ENCODE data around the gene ZER1. TPM values are rescaled to one million over a fixed set of nuclear protein-coding genes. Genes with fewer than 3 reads are reported as not detected.

ZER1 gene
- total RNA-seq, 8 experiments from 2014 or later, result 17.8 to 35.1 (median 24.5) TPM

DNA sequence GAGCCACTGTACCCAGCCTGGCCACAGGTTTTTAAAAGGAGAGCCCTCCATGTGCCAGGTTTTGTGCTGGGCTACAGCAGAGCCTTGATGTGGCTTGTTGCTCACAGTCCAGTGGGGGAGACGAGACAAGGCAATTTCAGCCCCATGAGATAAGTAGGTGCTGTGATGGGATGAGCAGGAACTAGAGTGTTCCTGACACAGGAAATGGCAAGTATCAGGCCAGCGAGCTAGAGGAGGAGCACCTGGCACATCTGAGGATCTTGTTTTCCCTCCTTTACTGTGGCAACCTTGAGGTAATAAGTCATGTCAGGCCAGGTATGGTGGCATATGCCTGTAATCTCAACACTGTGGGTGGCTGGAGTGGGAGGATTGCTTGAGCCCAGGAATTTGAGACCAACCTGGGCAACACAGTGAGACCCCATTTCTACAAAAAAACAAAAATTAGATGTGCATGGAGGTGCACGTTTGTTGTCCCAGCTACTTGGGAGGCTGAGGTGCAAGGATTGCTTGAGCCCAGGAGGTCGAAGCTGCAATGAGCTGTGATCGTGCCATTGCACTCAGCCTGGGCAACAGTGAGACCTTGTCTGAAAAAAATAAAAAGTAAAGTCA is 44.0 kb downstream of the ZER1 start:
- Histone ChIP-seq H3K27ac (no peak overlapping the region), H3K4me1 (replicated peaks in 1 of 2) (peaks cover 0 to 10% of the 10 kb centered on the region in 2 donors), H3K4me3 (no peak overlapping the region)
- WGBS, 10 experiments, result 63 to 100% (median 92%) methylated on average over 1 to 4 of the region's 5 CpGs; no CpG with 5 or more reads in 2 of the 10 experiments
- in situ Hi-C loops (cut with MboI; ENCODE audit: low pct_unique_long_range_greater_than_20kb in 2 of 9, low sequenced_read_pairs in 9 of 9, unreplicated experiment in 9 of 9), result no loop called here
- ATAC-seq (replicated peaks in 6 of 8), result no peak

DNA sequence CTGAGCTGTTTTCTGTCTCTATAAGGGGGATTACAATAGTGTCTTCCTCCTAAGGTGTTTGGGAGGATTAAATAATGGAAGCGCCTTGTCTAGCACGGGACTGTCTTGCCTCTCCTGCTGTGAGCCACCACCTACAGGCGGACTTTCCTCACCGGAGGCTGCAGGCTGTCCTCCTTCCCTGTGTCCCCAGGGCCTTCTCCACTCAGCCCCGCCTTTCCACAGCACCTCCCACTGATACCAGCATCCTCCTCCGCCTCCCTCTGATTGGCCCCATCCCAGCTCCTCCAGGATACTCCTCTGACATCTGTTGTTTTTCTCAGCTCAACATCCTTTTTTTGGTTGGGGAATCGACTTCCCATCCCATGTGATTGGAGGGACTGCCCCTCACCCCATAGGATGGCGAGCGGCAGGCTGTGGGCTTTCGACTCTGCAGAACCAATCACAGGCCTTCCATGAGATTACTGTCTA is 46.9 kb downstream of the ZER1 start:
- in situ Hi-C loops (cut with MboI; ENCODE audit: low pct_unique_long_range_greater_than_20kb in 2 of 9, low sequenced_read_pairs in 9 of 9, unreplicated experiment in 9 of 9), result no loop called here
- Histone ChIP-seq H3K4me1 (replicated peaks in 1 of 2) (peaks cover 0 to 10% of the 10 kb centered on the region in 2 donors), H3K27ac (no peak overlapping the region), H3K4me3 (peak overlapping the region; percentile 32 to 50 (median 40))
- 0 to 61% (median 45%) methylated on average over 1 to 7 of the region's 10 CpGs; no CpG with 5 or more reads in 4 of the 10 experiments for WGBS, 10 experiments
- peak in 6 of 8 experiments; percentile 5 to 57 (median 39) for ATAC-seq (replicated peaks in 6 of 8)

DNA sequence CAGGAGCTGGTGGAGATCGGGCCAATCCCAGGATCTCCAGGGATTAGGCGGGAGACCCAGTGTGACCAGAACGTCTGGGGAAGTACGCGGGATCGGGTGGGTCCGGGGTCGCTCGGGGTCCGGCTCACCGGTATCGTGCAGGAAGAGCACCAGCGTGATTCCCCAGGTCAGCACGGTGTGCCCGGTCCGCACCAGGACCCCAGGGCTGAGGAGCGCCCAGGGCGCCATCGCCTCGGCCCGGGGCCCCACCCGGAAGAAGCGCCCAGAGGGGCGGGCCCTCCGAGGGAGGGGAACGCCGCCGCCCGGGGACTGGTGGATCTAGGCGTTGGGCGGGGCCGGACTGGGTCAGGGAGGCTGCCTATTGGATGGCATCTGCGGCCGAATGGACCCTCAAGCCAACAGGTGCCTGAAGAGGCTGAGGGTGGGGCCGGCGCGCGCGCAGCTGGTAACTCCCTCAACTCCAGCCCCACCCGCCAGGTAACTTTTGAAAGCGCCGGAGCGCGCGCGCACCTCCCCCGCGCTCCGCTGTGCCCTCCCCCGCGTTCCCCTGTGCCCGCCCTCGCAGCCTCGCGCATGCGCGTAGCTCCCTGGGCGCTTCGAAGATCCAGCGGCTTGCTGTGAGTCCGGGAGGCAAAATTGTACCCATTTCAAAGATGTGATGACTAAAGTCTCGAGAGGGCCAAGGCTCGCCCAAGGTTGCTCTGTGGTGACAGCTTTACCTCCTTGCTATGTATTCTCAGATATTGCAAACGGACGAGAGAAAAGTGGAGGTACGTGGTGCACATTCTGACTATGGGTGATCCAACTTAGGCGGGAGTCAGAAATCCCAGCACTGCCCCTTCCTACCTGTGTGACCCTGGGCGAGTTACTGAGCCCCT is 47.6 kb downstream of the ZER1 start, which contains the start of gene ZDHHC12:
Gene ZDHHC12, minus strand, starts transcription at position 262 of the 878 bp plus-strand sequence. Its CDS starts 34 bp downstream, at position 228.
- WGBS, 10 experiments, result 0 to 40% (median 5%) methylated on average over 2 to 9 of the region's 68 CpGs; no CpG with 5 or more reads in 4 of the 10 experiments
- peaks cover 0 to 10% of the 10 kb centered on the region in 2 donors for H3K4me1 ChIP-seq (replicated peaks in 1 of 2)
- in situ Hi-C loops (cut with MboI; ENCODE audit: low pct_unique_long_range_greater_than_20kb in 2 of 9, low sequenced_read_pairs in 9 of 9, unreplicated experiment in 9 of 9), result no loop called here
- H3K27ac ChIP-seq, result no peak within 1 kb of the TSS
- ATAC-seq (replicated peaks in 6 of 8), result peak; percentile 86 to 95 (median 90)
- H3K4me3 ChIP-seq, result peak within 1 kb of the TSS; percentile 32 to 50 (median 40)

DNA sequence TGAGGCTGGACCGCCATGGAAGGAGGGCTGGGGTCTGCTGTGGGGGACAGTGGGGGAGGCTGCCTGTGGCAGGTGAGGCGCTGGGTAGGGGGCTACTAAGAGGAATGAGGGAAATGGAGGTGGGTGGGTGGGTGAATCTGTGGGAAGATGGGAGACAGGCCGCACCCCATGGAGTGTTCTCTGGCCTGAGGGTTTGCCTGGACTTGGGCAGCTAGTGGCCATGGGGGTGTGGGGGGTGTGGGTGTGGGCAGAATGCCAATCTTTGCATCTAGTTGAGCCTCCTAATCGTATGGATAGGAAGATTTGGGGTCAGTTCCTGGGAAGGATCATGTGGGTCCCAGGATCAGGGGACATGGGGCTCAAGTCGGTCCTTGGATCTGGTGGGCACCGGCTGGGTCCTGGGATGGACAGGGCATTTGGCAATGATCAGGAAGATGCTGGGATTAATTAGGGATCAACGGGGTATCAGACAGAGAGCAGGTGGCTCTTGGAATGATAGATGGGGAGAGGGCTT is 48.3 kb downstream of the ZER1 start:
- Histone ChIP-seq H3K4me3 (peak overlapping the region; percentile 32 to 50 (median 40)), H3K4me1 (replicated peaks in 1 of 2) (peaks cover 0 to 10% of the 10 kb centered on the region in 2 donors), H3K27ac (no peak overlapping the region)
- in situ Hi-C loops (cut with MboI; ENCODE audit: low pct_unique_long_range_greater_than_20kb in 2 of 9, low sequenced_read_pairs in 9 of 9, unreplicated experiment in 9 of 9), result no loop called here
- no peak for ATAC-seq (replicated peaks in 6 of 8)
- 0 to 36% (median 5%) methylated on average over 1 to 3 of the region's 7 CpGs; no CpG with 5 or more reads in 6 of the 10 experiments for WGBS, 10 experiments

DNA sequence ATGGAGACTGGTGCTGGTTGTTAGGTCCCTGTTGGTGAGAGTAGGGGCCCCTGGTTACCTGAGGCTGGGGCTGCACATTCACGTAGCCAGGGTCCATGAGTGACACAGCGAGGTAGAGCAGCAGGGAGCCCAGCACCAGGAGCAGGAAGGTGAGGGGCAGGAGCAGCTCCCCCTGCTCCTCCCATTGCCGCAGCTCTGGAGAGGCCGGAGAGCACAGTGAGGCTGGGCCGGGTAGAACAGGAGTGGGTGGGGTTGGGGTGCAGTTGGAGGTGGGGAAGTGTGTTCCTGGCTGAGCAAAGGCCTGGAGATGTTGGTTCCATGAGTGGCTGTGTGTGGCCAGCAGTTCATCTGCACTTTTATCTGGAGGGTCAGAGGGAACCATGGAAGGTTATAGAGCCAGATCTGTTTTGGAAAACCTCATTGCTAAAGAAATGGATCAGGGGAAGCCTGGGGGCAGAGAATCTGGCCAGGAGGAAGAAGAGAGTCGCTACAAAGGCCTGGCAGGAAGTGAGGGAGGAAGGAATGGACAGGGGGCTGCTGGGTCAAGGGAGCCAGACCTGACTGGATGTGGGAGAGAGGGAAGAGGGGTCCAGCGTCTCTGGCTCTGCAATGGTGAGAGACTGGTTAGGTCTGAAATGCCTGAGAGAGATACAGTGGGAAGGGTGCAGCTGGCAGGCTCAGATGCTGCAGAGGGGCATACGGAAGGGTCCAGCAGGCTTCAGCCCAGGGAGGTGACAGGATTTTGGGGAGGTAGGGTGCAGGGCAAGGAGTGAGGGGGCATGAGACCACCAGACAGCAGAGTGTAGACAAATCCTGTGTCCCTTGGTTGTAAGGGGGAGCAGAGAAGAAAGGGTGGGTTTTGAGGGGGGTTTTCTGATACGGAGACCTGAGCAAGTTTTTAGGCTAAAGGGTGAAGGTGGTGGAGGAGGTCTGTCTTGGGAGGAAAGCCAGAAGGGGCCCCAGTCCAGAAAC is 49.1 kb downstream of the ZER1 start:
- WGBS, 10 experiments, result 40 to 100% (median 62%) methylated on average over 1 to 3 of the region's 9 CpGs; no CpG with 5 or more reads in 3 of the 10 experiments
- Histone ChIP-seq H3K4me1 (replicated peaks in 1 of 2) (peaks cover 0 to 10% of the 10 kb centered on the region in 2 donors), H3K4me3 (no peak overlapping the region), H3K27ac (no peak overlapping the region)
- ATAC-seq (replicated peaks in 6 of 8), result no peak
- in situ Hi-C loops (cut with MboI; ENCODE audit: low pct_unique_long_range_greater_than_20kb in 2 of 9, low sequenced_read_pairs in 9 of 9, unreplicated experiment in 9 of 9), result no loop called here

DNA sequence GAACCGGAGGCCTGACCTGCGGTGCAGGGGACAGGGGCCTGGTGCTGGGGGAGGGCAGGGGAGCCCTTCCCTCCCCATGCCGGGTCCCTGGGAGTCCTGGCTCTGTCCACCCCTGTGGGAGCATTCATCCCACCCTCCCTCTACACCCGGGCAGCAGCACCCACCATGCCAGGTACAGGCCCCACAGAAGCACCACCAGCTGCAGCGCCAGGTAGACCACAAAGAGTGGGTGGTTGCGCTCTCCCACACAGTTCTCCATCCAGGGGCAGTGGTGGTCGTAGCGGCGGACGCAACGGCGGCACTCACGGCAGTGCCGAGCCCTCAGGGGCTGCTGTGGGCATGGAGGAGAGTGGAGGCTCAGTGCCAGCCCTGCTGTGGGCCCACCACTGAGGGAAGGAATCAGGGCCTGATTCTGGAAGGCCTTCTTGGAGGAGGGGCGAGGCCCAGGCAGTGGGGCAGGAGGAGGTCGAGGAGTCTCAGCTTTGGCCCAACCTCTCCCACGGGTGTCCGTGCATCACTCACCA is 50.2 kb downstream of the ZER1 start:
- H3K4me1 ChIP-seq (replicated peaks in 1 of 2), result peaks cover 0 to 10% of the 10 kb centered on the region in 2 donors
- ATAC-seq (replicated peaks in 6 of 8), result no peak
- in situ Hi-C loops (cut with MboI; ENCODE audit: low pct_unique_long_range_greater_than_20kb in 2 of 9, low sequenced_read_pairs in 9 of 9, unreplicated experiment in 9 of 9), result no loop called here
- H3K4me3 ChIP-seq, result no peak overlapping the region
- no peak overlapping the region for H3K27ac ChIP-seq
- 100% methylated on average over 1 of the region's 18 CpGs; no CpG with 5 or more reads in 9 of the 10 experiments for WGBS, 10 experiments

DNA sequence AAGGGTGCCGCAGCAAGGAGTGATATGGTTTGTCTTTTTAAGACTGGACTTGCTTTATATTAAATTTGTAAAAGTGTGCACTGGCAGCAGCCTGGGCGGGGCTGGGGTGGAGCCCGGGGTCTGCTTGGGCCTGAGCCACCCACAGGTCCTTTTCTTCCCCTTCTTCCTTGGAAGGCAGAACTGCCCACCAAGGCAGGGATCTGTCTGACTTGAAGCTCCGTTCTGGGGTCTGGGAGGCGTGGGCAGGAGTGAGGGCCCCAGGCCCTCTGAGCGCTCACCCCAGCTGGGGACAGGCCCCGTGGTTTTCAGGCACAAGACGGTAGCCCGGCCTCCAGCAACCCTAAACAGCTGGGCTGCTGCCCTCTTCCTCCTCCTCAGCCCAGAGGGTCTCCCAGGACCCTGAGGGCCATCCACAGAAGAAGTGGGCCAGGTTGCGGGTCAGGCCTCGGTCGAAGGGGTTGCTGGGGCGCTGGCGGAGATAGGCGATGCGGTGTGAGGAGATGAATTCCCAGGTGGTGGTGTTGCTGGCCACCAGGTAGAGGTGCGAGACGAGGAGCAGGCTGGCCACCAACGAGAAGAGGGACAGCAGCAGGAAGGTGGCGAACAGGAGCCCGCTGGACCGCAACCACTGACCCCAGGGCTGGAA is 50.8 kb downstream of the ZER1 start:
- WGBS, 10 experiments, result 62 to 100% (median 93%) methylated on average over 1 to 6 of the region's 22 CpGs; no CpG with 5 or more reads in 6 of the 10 experiments

DNA sequence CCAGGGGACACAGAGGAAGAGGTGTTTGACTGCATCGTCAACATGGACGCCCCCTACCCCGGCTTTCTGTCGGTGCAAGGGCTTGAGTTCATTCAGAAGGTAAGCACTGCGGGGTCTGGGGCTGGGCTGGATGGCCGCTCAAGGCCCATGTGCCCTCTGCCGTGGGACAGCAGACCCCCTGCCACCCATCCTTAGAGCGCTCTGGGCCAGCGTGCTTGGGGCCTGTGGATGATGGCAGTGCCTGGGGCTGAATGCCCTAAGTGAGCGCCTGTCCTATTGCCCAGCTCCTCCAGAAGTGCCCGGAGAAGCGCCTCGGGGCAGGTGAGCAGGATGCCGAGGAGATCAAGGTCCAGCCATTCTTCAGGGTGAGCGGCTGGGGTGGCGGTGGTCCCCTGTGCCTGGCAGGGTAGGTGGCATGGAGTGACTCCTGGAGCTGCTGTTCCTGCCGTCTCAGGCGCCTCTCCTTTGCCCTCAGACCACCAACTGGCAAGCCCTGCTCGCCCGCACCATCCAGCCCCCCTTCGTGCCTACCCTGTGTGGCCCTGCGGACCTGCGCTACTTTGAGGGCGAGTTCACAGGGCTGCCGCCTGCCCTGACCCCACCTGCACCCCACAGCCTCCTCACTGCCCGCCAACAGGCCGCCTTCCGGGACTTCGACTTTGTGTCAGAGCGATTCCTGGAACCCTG is 51.7 kb downstream of the ZER1 start:
- Histone ChIP-seq H3K4me3 (no peak overlapping the region), H3K4me1 (replicated peaks in 1 of 2) (peaks cover 0 to 10% of the 10 kb centered on the region in 2 donors), H3K27ac (no peak overlapping the region)
- WGBS, 10 experiments, result 80 to 100% (median 84%) methylated on average over 1 to 4 of the region's 30 CpGs; no CpG with 5 or more reads in 6 of the 10 experiments
- in situ Hi-C loops (cut with MboI; ENCODE audit: low pct_unique_long_range_greater_than_20kb in 2 of 9, low sequenced_read_pairs in 9 of 9, unreplicated experiment in 9 of 9), result no loop called here
- ATAC-seq (replicated peaks in 6 of 8), result no peak

More for the DNA sequence above, 50.8 kb downstream of the ZER1 start:
- in situ Hi-C loops (cut with MboI; ENCODE audit: low pct_unique_long_range_greater_than_20kb in 2 of 9, low sequenced_read_pairs in 9 of 9, unreplicated experiment in 9 of 9), result no loop called here
- no peak for ATAC-seq (replicated peaks in 6 of 8)
- no peak overlapping the region for H3K4me3 ChIP-seq
- H3K4me1 ChIP-seq (replicated peaks in 1 of 2), result peaks cover 0 to 10% of the 10 kb centered on the region in 2 donors
- no peak overlapping the region for H3K27ac ChIP-seq

DNA sequence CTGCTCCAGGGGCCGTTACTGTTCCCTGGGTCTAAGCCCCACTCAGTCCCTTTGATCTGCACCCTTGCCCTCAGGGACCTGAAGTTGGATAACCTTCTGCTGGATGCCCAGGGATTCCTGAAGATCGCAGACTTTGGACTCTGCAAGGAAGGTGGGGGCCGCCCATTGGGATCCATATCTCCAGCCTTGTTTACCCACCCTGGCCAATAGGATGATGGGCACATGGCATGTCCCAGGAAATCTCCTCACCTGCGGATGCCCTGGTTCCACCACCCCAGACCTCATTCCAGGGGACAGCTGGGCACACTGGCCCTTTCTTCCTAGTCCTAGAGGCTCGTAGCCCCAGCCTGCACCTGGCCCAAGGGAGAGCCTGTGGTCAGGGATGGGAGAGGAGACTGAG is 53.3 kb downstream of the ZER1 start:
- in situ Hi-C loops (cut with MboI; ENCODE audit: low pct_unique_long_range_greater_than_20kb in 2 of 9, low sequenced_read_pairs in 9 of 9, unreplicated experiment in 9 of 9), result no loop called here
- peaks cover 0 to under 1% of the 10 kb centered on the region in 2 donors for H3K4me1 ChIP-seq (replicated peaks in 1 of 2)
- no peak overlapping the region for H3K27ac ChIP-seq
- 80 to 100% (median 100%) methylated on average over 1 to 2 of the region's 5 CpGs; no CpG with 5 or more reads in 5 of the 10 experiments for WGBS, 10 experiments
- H3K4me3 ChIP-seq, result no peak overlapping the region
- no peak for ATAC-seq (replicated peaks in 6 of 8)

DNA sequence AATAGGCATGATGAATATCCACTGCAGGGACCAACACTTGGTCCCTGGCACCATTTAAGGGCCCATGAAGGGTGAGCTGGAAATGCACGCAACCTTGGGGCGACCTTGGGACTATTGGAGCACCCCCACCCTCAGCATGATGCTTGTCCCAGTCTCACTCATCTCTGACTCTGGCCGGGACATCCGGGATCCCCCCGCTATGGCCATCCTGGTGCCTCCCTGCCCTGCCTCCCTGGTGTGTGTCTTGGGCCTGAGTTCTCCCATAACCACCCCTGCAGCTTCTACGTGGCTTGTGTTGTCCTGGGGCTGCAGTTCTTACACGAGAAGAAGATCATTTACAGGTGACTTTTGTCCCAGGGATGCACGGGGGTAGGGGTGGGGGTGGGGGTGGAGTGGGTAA is 53.7 kb downstream of the ZER1 start:
- no peak for ATAC-seq (replicated peaks in 6 of 8)
- 80 to 100% (median 96%) methylated on average over 1 to 4 of the region's 8 CpGs; no CpG with 5 or more reads in 6 of the 10 experiments for WGBS, 10 experiments
- in situ Hi-C loops (cut with MboI; ENCODE audit: low pct_unique_long_range_greater_than_20kb in 2 of 9, low sequenced_read_pairs in 9 of 9, unreplicated experiment in 9 of 9), result no loop called here

DNA sequence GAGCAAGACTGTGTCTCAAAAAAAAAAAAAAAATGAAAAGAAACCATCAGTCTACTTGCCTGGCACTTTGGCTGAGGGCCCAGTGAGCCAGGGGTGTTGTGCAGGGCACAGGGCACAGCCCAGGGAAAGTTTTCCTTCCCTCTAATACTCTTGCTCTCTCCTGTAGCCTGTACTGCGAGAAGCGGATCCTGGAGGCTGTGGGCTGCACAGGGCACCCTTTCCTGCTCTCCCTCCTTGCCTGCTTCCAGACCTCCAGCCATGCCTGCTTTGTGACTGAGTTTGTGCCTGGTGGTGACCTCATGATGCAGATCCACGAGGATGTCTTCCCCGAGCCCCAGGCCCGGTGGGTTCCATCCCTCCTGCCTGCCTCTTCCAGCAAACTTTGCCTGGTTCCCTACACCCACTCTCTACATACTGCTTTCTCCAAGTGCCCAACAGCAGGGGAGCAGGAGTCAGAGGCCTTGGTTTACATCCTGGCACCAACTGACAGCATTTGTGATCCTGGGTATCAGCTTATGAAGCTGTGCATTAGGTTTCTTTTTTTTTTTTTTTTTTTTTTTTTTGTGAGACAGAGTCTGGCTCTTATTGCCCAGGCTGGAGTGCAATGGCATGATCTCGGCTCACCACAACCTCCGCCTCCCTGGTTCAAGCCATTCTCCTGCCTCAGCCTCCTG is 55.0 kb downstream of the ZER1 start:
- H3K4me1 ChIP-seq (replicated peaks in 1 of 2), result no peaks in the 10 kb centered on the region
- peak in 1 of 8 experiments; percentile 7 for ATAC-seq (replicated peaks in 6 of 8)
- in situ Hi-C loops (cut with MboI; ENCODE audit: low pct_unique_long_range_greater_than_20kb in 2 of 9, low sequenced_read_pairs in 9 of 9, unreplicated experiment in 9 of 9), result no loop called here
- 52 to 100% (median 93%) methylated on average over 2 to 5 of the region's 7 CpGs; no CpG with 5 or more reads in 3 of the 10 experiments for WGBS, 10 experiments
- no peak overlapping the region for H3K27ac ChIP-seq
- no peak overlapping the region for H3K4me3 ChIP-seq

More for the DNA sequence above, 53.7 kb downstream of the ZER1 start:
- H3K27ac ChIP-seq, result no peak overlapping the region
- H3K4me3 ChIP-seq, result no peak overlapping the region
- no peaks in the 10 kb centered on the region for H3K4me1 ChIP-seq (replicated peaks in 1 of 2)

Data from motor neuron (in vitro differentiated cells).